Naive thymus-derived CD4-positive, alpha-beta T cell (primary cell): Measurements from ENCODE around the gene FXYD4. TPM values are rescaled to one million over a fixed set of nuclear protein-coding genes. Genes with fewer than 3 reads are reported as not detected.

Source experiments
- ATAC-seq: fragments of 150-1000 bp; cut with Tn5 transposase; 2 replicates; pipeline ENCODE4 v1.10.0; 2021; ENCODE audit warnings: mild to moderate bottlenecking, moderate library complexity
- CTCF ChIA-PET: fragments of 350-600 bp; sonication (Branson Sonifier 250); formaldehyde crosslinking; loops from one replicate; lab custom pipeline; 2021; ENCODE audit warnings: antibody characterized with exemption; lab: Charles Lee
- POLR2A ChIA-PET: fragments of 350-600 bp; sonication (Branson Sonifier 250); formaldehyde crosslinking; loops from one replicate; lab custom pipeline; 2021; ENCODE audit warnings: antibody characterized with exemption, inconsistent platforms; lab: Charles Lee
- DNase-seq, 9 donors: peaks; one replicate each; pipeline versions ENCODE4 v3.0.0 to v3.0.0-alpha.2; 2020 to 2022; ENCODE audit warnings: mixed read lengths in 1 of 9
- H3K27ac ChIP-seq: one replicate; pipeline ENCODE4 v1.7.0; 2013; ENCODE audit warnings: mild to moderate bottlenecking, low read depth, low read length, moderate library complexity
- H3K27me3 ChIP-seq, 2 donors: one replicate each; pipeline ENCODE4 v1.7.0; 2013; ENCODE audit warnings: low read length in 2 of 2, mild to moderate bottlenecking in 2 of 2, moderate library complexity in 2 of 2; ENCODE audit not compliant: control insufficient read depth in 2 of 2, insufficient read depth in 2 of 2
- H3K36me3 ChIP-seq, 3 experiments: 1 replicate in 2 of 3; 2 replicates in 1 of 3; pipeline ENCODE4 v1.7.0; 2013; ENCODE audit warnings: low read length in 3 of 3, mild to moderate bottlenecking in 3 of 3, moderate library complexity in 1 of 3; ENCODE audit not compliant: insufficient read depth in 3 of 3, control insufficient read depth in 2 of 3
- H3K4me1 ChIP-seq, 2 donors: one replicate each; pipeline ENCODE4 v1.7.0; 2013; ENCODE audit warnings: low read length in 2 of 2, mild to moderate bottlenecking in 2 of 2, moderate library complexity in 1 of 2; ENCODE audit not compliant: control insufficient read depth in 2 of 2, insufficient read depth in 2 of 2
- H3K4me3 ChIP-seq: 2 replicates; pipeline ENCODE4 v1.7.0; 2013; ENCODE audit warnings: mild to moderate bottlenecking, low read length
- H3K9me3 ChIP-seq, 3 experiments: 1 replicate in 2 of 3; 2 replicates in 1 of 3; pipeline ENCODE4 v1.7.0; 2013; ENCODE audit warnings: low read length in 3 of 3; ENCODE audit not compliant: control insufficient read depth in 2 of 3
- H3K27ac Mint-ChIP-seq, 9 donors: one replicate each; pipeline ENCODE4 v1.8.0; 2020 to 2022; ENCODE audit warnings: mixed read lengths in 9 of 9, mild to moderate bottlenecking in 8 of 9, moderate library complexity in 5 of 9, inconsistent platforms in 2 of 9
- H3K27me3 Mint-ChIP-seq, 5 donors: one replicate each; pipeline ENCODE4 v1.8.0; 2021 to 2022; ENCODE audit warnings: mixed read lengths in 5 of 5, mild to moderate bottlenecking in 1 of 5
- H3K36me3 Mint-ChIP-seq, 5 donors: one replicate each; pipeline ENCODE4 v1.8.0; 2020 to 2022; ENCODE audit warnings: mixed read lengths in 5 of 5, mild to moderate bottlenecking in 3 of 5, inconsistent platforms in 1 of 5
- H3K4me1 Mint-ChIP-seq, 7 donors: one replicate each; pipeline ENCODE4 v1.8.0; 2020 to 2022; ENCODE audit warnings: mixed read lengths in 7 of 7, mild to moderate bottlenecking in 3 of 7, inconsistent platforms in 1 of 7
- H3K4me3 Mint-ChIP-seq, 10 donors: one replicate each; pipeline ENCODE4 v1.8.0; 2020 to 2022; ENCODE audit warnings: mild to moderate bottlenecking in 10 of 10, mixed read lengths in 10 of 10, moderate library complexity in 6 of 10, inconsistent platforms in 2 of 10
- H3K9me3 Mint-ChIP-seq, 11 donors: one replicate each; pipeline ENCODE4 v1.8.0; 2020 to 2022; ENCODE audit warnings: mixed read lengths in 11 of 11, mild to moderate bottlenecking in 4 of 11, inconsistent platforms in 1 of 11, moderate library complexity in 1 of 11
- intact Hi-C, 2 donors: fragments of 100-400 bp; cut with micrococcal nuclease; formaldehyde crosslinking; loops; one replicate each; pipeline ENCODE4 v1.15.1; 2023
- polyA plus RNA-seq, 2 donors: library from polyadenylated mRNA; unstranded; fragments of 300-500 nt; fragmentation: Illumina TruSeq; gene quantifications; one replicate each; pipeline ENCODE4 v1.2.3, GENCODE V29; 2021
- total RNA-seq, 6 experiments: library from RNA in 5 of 6; stranded (reverse) in 5 of 6; gene quantifications; 1 replicate in 5 of 6; 2 replicates in 1 of 6; pipeline ENCODE4 v1.2.3 and lab custom pipeline; 2021 to 2026

The FXYD4 gene
- total and polyA plus RNA-seq, 7 experiments from 2014 or later: not detected

DNA sequence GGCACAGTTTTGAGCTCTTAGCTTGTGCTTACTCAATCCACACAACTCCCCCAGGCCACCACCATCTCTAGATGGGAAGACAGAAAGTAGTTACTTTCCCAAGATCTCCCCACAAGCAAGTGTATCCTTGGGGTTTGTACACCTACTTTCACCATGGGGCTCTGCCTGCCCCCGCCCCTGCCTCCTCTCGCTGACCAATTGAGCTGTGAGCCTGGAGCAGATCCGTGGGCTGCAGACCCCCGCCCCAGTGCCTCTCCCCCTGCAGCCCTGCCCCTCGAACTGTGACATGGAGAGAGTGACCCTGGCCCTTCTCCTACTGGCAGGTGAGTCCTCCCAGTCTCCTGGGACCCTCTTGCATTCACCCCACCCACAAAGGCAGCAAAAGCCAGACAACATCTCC, 2.0 kb downstream of the FXYD4 start:
- H3K4me3 Mint-ChIP-seq: no peak overlapping the region
- no peak overlapping the region for H3K27ac ChIP-seq
- no peaks in the 10 kb centered on the region for H3K9me3 ChIP-seq
- H3K4me1 Mint-ChIP-seq: peaks cover 0 to 11% (median 0%) of the 10 kb centered on the region in 7 donors
- H3K27me3 ChIP-seq: no peaks in the 10 kb centered on the region
- ChIA-PET POLR2A (no interaction called here), CTCF (no interaction called here)
- H3K36me3 Mint-ChIP-seq: no peaks in the 10 kb centered on the region
- H3K4me3 ChIP-seq: no peak overlapping the region
- no peak overlapping the region for H3K27ac Mint-ChIP-seq
- H3K27me3 Mint-ChIP-seq: no peaks in the 10 kb centered on the region
- DNase-seq (no peak), ATAC-seq (no peak)
- H3K36me3 ChIP-seq: no peaks in the 10 kb centered on the region
- intact Hi-C loops: no loop called here
- H3K4me1 ChIP-seq: no peaks in the 10 kb centered on the region
- H3K9me3 Mint-ChIP-seq: no peaks in the 10 kb centered on the region

DNA sequence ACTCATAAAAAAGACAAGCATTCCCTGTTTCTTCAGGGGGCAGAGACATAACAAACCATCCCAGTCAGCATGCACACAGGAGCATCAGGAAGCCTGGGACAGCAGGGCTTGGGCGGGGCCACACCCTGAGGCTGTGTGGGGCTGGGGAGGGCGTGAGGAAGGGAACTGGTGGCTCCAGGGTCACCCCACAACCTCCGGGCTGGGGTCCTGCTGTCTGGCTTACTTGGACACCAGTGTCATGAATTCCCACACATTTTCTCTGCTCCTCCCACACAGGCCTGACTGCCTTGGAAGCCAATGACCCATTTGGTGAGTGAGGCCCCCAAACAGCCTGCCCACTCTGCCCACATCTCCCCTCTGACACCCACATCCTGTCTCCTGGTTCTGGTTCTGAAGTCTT, 2.8 kb downstream of the FXYD4 start:
- POLR2A ChIA-PET: interaction anchor here (1.6 kb wide), 1 partner anchor 13 kb away, joined by 7 read pairs; no protein-coding TSS in a partner anchor
- no peak for ATAC-seq
- no peak overlapping the region for H3K27ac Mint-ChIP-seq

DNA sequence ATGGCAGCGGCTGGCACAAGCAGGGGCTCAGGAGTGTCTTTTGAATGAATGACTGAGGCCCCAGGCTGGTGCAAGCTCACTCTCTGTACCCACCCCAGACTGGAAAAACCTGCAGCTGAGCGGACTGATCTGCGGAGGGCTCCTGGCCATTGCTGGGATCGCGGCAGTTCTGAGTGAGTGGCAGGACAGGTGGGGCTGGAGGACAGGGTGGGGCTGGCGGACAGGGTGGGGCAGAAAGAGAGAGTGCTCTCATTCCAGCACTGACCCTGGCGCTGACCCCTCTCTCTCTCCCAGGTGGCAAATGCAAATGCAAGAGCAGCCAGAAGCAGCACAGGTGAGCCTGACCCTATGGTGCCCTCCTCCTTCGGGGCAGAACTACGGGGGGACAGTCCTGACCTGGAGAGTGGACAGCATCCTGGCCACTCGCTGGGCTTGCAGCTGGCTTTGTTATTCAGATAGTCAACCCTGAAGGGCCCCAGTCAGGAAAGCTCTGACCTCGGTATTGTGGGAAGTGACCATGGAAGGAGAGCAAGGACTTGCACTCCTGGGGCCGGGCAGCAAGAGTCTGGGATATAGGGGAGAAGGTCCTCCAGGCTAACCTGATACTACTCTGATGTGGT, 4.1 kb downstream of the FXYD4 start:
- H3K4me3 ChIP-seq: no peak overlapping the region
- DNase-seq (no peak), ATAC-seq (no peak)
- no peak overlapping the region for H3K27ac ChIP-seq
- H3K36me3 Mint-ChIP-seq: no peaks in the 10 kb centered on the region
- H3K9me3 Mint-ChIP-seq: no peaks in the 10 kb centered on the region
- H3K4me1 ChIP-seq: no peaks in the 10 kb centered on the region
- no peaks in the 10 kb centered on the region for H3K36me3 ChIP-seq
- POLR2A ChIA-PET: interaction anchor here (1.6 kb wide), 1 partner anchor 14 kb away, joined by 7 read pairs; no protein-coding TSS in a partner anchor
- CTCF ChIA-PET: no interaction called here
- intact Hi-C loops: no loop called here
- H3K4me3 Mint-ChIP-seq: no peak overlapping the region
- peaks cover 0 to 11% (median 0%) of the 10 kb centered on the region in 7 donors for H3K4me1 Mint-ChIP-seq
- no peaks in the 10 kb centered on the region for H3K27me3 Mint-ChIP-seq
- no peaks in the 10 kb centered on the region for H3K27me3 ChIP-seq
- no peaks in the 10 kb centered on the region for H3K9me3 ChIP-seq
- H3K27ac Mint-ChIP-seq: no peak overlapping the region

More for the DNA sequence above, 2.8 kb downstream of the FXYD4 start:
- no peak overlapping the region for H3K4me3 Mint-ChIP-seq
- H3K27me3 Mint-ChIP-seq: no peaks in the 10 kb centered on the region
- H3K27ac ChIP-seq: no peak overlapping the region
- CTCF ChIA-PET: no interaction called here
- H3K9me3 ChIP-seq: no peaks in the 10 kb centered on the region
- peaks cover 0 to 11% (median 0%) of the 10 kb centered on the region in 7 donors for H3K4me1 Mint-ChIP-seq
- no peak overlapping the region for H3K4me3 ChIP-seq
- intact Hi-C loops: no loop called here
- no peaks in the 10 kb centered on the region for H3K36me3 ChIP-seq
- H3K4me1 ChIP-seq: no peaks in the 10 kb centered on the region
- no peak for DNase-seq
- H3K36me3 Mint-ChIP-seq: no peaks in the 10 kb centered on the region
- no peaks in the 10 kb centered on the region for H3K27me3 ChIP-seq
- H3K9me3 Mint-ChIP-seq: no peaks in the 10 kb centered on the region

DNA sequence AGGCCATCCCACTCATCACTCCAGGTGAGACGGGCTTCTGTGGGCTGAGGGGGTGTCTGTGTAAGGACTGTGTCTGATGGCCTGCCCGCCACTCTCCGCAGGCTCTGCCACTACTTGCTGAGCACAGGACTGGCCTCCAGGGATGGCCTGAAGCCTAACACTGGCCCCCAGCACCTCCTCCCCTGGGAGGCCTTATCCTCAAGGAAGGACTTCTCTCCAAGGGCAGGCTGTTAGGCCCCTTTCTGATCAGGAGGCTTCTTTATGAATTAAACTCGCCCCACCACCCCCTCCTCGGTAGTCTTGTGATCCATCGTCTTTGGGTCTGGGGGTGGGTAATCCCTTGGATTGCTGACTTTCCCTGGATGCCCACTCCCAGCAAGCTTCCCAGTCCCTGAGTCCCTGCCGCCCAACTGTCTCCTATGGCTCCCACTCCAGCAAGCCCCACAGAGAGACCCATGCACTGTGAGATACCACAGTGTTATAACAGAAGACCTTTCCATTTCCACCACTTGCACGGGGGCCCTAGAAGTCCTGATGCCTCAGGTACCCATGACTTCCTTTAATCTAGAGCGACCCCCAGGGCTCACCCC, 4.7 kb downstream of the FXYD4 start:
- DNase-seq (no peak), ATAC-seq (no peak)
- Mint-ChIP-seq H3K27ac (no peak overlapping the region), H3K27me3 (no peaks in the 10 kb centered on the region), H3K4me1 (peaks cover 0 to 11% (median 5%) of the 10 kb centered on the region in 7 donors), H3K9me3 (no peaks in the 10 kb centered on the region), H3K4me3 (no peak overlapping the region), H3K36me3 (no peaks in the 10 kb centered on the region)
- Histone ChIP-seq H3K36me3 (no peaks in the 10 kb centered on the region), H3K9me3 (no peaks in the 10 kb centered on the region), H3K4me3 (no peak overlapping the region), H3K27me3 (no peaks in the 10 kb centered on the region), H3K27ac (no peak overlapping the region), H3K4me1 (no peaks in the 10 kb centered on the region)
- intact Hi-C loops: no loop called here
- ChIA-PET POLR2A (no interaction called here), CTCF (no interaction called here)

DNA sequence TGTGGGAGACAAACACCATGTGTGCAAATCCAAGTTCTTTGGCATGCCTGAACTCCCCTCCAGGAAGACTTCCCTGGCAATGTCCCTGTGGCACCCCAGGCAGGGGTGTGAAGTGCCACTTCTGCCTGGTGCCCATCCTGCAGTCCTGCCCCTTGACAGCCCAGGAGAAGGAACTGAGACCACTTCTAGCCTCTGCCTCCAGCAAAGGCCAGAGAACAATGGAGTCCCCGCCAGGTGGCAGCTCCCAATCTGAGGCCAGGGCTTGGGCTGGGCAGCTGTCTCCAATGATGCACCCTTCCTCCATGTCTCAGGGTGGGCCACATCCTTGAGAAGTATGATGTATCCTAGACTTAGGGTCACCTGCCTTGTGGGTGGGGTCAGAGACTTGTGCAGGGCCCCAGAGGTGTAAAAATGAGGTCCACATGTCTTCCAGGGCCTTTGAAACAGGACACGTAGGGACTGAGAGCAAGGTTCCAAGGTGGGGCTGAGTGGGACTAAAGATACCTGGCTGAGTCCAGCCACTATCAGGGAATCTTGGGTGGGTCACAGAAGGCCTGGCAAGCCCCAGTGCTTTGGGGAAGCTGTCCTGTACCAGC, 5.5 kb downstream of the FXYD4 start:
- intact Hi-C loops: no loop called here
- ChIA-PET CTCF (no interaction called here), POLR2A (no interaction called here)
- Mint-ChIP-seq H3K27ac (no peak overlapping the region), H3K4me1 (peaks cover 0 to 11% (median 5%) of the 10 kb centered on the region in 7 donors), H3K9me3 (no peaks in the 10 kb centered on the region), H3K36me3 (no peaks in the 10 kb centered on the region), H3K4me3 (no peak overlapping the region), H3K27me3 (no peaks in the 10 kb centered on the region)
- DNase-seq: no peak
- Histone ChIP-seq H3K4me1 (no peaks in the 10 kb centered on the region), H3K27ac (no peak overlapping the region), H3K36me3 (no peaks in the 10 kb centered on the region), H3K27me3 (no peaks in the 10 kb centered on the region), H3K9me3 (no peaks in the 10 kb centered on the region), H3K4me3 (no peak overlapping the region)
- ATAC-seq: no peak

DNA sequence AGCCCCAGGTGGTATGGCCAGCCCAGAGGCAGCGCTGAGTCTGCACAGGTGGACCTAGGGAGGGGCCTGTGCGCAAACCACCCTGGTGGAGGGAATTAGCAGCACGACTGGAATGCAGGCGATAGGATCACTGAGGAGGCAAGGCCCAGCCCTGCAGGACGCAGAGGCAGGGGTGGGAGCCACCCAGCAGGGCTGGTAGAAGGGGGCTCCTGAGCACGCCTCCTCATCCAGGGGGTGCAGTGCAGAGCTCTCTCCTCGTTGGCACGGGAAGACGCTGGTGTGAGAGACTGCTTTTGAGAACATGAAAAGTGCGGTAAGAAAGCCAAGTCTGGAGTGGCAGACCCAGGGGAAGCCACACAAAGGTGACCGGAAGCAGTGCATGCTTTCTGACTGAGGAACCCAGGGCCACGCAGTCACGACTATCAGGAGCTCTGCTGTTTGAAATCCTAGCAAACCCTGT, 6.0 kb downstream of the FXYD4 start:
- no peak for ATAC-seq
- H3K27ac Mint-ChIP-seq: no peak overlapping the region

More for the DNA sequence above, 6.0 kb downstream of the FXYD4 start:
- Mint-ChIP-seq H3K36me3 (no peaks in the 10 kb centered on the region), H3K4me3 (no peak overlapping the region), H3K9me3 (no peaks in the 10 kb centered on the region), H3K27me3 (no peaks in the 10 kb centered on the region), H3K4me1 (peaks cover 0 to 11% (median 5%) of the 10 kb centered on the region in 7 donors)
- DNase-seq: no peak
- CTCF ChIA-PET: no interaction called here
- intact Hi-C loops: no loop called here
- H3K27me3 ChIP-seq: no peaks in the 10 kb centered on the region
- H3K9me3 ChIP-seq: no peaks in the 10 kb centered on the region
- H3K27ac ChIP-seq: no peak overlapping the region
- H3K4me3 ChIP-seq: no peak overlapping the region
- H3K4me1 ChIP-seq: no peaks in the 10 kb centered on the region
- POLR2A ChIA-PET: no interaction called here
- no peaks in the 10 kb centered on the region for H3K36me3 ChIP-seq
